Activated CD4-positive, CD25-positive, alpha-beta regulatory T cell treated with anti-CD3 and anti-CD28 coated beads, Interleukin-2, amount 50 U/mL, for 16 hours (primary cell): ENCODE data around the gene SHC2.

ENCODE experiments used
- DNase-seq: peaks from one replicate; pipeline ENCODE4 v3.0.0-alpha.2; 2020; ENCODE audit warnings: low read depth, low spot score

Gene SHC2

DNA sequence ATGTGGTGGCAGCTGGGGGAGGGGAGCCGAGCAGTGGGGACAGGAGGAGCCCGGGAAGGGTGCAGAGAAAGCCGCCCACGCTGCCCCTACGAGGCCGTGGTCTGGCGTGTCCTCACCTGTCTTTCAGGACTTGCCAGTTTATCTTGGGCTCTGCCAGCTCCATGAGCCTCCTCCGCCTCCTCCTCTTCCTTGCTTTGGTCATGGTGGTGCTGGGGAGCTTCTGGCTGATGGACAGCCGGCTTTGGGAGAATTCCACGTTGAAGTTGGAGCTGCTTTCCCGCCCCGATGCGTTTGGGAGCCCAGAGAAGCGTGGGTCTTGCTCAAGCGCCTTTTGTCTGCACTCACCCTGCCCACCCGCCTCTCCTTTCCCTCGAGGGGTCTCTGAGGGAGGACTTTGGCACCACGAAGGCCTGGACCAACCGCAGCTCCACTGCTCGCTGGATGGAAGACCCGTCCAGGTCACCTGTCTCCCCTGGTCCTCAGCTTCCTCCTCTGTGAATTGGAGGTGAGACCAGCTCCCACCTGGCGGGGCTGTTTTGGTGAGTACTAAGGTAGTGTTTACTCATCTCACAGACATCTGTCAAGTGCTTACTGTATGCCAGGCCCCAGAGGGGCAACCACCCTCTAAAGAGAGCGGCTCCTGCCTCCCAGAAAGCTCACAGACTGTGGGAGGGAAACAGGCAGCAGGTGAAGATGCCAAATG lies 86.5 kb downstream of the SHC2 start:
- no peak for DNase-seq

DNA sequence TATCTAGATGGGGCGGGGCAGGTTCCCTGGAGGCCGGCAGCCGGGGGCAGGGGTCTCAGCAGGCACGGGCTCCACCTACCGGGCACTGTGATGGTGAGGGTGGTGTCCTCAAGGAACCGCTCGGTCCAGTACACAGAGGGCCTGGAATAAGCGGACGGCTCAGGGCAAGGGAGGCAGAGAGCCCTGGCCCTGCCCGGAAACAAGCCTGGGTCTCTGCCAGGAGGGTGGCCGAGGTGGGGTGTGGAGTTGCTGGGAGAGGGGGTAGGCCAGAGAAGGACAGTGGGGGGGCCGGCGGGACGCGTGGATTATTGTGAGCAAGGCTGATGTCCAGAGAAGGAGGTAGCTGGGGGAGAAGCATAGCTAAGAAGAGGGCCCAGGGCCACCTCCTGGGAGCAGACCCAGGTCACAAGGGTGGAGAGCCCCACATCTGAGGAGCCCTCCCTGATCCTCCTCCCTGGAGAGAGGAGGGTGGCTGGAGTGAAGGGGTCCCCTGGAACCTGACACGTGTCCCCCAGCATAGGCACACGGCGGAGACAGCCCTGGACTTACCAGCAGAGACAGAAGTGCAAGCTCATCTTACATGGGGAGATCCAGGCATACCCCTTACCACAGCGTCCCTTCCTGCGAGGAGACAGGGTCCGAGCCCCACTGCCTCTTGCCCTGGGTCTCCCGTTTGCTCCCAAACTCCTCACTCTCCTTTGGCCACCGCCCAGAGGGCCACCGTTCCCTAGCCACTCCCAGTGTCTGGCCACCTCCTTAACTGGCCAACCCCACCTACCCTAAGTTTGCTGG lies 87.2 kb downstream of the SHC2 start:
- DNase-seq = no peak

DNA sequence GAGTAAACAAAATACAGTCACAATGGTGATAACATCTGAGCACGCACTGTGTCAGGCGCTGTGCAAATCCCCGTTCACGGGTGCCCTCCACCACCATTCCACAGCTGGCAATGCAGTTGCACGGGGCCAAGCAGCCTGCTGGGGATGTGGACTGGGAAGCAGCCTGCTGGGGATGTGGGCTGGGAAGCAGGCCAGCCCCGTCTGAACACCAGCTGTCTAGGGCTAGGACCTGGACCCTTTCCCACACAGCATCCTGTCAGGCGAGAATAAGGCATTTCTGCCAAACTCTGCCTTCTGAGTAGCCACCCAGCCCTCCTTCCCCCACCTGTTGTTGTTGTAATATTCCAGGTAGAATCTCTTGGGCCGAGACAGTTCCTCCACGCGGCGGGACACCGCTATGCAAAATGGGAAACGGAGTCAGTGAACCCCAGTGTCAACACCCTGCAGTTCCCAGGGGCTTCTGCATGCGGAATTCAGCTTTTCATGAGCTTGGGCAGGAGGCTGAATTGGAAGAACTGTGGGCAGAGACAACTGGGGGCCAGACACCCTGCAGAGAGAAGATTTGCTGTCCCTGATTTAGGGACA lies 88.4 kb downstream of the SHC2 start:
- DNase-seq = no peak

DNA sequence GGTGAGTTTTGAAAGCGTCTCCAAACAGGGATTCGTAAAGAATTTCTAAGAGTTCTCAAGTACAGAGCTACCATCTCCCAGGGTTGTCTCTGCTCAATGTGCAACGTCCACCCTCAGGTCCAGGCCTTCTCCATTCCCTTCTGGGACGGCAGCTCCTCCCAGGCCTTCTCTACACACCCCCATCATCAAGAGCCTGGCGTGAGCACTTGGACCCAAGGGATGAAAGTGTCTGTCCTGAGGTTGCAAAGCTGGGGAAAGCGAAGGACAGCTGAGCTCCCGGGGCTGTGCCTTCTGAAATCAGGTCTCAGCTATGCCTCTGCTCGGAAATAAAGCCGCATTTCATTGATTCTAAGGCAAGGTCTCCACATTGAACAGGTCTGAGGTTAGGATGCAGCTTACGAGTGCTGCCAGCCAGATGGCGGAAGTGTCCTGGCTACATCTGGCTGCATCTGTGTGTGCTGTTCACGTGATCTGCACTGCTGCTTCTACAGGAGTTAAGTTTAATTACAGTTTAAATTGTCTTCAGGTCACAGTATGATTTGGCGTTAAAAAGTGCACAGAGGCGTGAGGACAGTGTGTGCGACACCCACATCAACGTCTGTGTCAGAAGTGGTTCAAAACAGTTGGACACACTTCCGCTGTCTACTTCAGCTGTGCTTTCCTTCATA lies 89.2 kb downstream of the SHC2 start:
- no peak for DNase-seq

DNA sequence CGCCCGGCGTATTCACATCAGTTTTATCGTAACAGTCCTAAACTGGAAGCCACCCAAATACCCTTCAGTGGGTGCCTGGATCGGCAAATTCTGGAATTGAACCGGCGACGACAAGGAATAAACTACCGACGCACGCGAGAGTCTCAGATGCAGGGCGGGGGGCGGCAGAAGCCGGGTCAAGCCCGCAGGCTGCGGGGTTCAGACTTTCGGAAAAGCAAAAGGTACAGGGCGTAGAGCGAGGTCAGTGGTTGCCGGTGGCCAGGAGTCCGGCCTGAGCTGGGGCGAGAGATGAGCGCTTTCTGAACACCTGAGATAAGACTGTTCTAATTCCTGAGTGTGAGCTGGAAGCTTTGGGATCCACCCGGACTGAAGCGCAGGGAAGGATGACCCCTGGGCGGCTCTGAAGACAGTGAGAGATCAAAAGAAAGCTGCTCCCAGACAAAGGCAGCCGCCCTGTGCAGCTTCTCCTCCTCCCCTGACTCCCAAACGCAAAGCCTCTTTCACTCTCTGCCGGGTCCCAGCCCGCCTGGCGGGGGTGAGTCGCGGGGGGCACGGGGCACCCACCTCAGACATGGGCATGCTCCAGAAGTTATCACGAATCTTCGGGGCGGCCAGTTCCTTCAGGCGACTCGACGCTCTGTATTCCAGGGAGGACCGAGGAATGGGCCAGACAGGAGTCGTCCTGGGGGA lies 90.0 kb downstream of the SHC2 start:
- no peak for DNase-seq

DNA sequence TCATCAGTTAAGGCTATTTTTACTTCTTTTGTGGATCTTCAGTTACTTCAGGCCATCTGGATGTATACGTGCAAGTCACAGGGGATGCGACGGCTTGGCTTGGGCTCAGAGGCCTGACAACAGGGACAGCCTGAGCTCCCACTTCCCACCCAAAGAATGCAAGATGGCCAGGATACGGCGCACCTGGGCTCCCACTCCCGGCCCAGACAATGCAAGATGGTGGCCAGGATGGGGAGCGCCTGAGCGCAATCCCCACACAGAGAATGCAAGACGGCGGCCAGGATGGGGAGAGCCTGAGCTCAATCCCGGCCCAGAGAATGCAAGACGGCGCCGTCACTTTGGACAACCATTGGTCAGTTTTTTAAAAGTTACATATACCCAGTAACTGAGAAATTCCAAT lies 91.0 kb downstream of the SHC2 start:
- no peak for DNase-seq

DNA sequence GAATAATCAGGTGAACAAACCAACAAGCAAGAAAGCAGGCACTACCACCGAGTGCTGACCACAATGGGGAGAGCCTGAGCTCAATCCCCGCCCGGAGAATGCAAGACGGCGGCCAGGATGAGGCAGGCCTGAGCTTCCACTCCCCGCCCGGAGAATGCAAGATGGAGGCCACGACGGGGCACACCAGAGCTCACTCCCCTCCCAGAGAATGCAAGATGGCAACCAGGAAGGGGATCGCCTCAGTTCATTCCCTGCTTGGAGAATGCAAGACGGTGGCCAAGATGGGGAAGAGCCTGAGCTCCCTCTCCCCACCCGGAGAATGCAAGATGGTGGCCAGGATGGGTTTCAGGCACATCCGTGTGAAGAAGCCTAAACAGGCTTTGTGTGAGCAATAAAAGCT lies 91.6 kb downstream of the SHC2 start:
- no peak for DNase-seq

DNA sequence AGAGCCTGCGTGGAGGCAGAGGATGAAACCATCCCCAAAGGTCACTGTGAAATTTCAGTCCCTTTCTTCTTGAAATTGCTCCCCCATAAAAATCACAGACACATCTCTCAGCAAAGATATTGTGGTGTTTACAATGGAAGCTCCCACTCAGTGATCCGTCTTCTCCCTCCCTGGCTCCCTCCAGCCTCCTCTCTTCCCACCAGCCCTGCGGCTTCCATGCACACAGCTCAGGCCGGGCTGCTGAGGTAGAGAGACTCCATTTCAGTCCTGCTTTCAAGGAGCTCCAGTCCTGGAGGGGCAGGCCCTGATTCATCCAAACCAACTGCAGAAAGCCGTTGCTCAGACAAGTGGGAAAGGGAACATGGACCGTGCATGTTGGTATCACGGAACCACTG lies 92.2 kb downstream of the SHC2 start:
- DNase-seq = no peak

DNA sequence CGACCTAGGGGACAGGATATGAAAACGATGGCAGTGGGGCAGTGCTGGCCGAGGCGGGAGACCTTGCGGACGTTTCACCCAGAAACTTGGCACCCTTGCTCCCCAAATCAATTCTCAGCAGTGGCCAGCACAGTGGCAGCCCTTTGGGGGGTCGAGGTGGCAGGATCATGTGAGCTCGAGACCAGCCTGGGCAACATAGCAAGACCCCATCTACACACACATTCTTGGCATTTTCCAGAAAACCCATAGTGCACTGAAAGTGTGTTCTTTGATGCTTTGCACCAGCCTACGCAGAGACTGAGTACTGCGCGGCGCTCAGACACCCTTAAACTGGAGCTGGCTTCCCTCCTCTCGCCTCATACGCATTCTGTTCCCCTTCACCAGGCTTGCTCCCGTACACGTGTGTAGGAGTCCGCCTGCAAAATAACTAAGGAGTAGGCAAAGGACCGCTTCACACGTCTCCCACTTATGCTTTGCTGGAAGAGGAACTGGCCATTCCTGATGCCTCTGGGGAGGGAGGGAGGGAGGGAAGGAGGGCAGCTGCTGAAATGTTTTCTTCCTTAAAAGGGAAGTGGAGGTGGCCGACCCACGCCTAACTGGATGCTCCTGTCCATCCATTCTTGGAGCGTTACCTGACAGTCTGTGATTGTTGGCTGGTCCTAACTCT lies 92.7 kb downstream of the SHC2 start:
- DNase-seq = no peak

DNA sequence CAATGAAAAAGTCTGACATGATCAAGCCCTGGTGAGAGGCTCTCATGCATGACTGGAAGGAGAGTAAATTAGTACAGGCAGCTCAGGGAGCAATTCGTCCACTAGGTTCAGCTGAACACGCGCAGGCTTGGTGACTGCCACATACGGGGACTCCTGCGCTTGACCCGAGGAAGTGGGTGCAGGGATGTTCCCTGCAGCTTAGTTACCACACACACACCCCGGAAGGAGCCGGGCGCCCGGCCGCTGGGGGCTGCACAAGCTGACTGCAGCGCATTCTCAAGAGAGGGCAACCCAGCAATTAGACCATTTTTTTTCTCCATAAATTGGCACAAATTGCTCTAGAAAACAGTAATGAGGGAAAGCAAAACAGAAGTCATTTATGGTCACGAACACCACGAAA lies 93.3 kb downstream of the SHC2 start:
- DNase-seq = no peak

DNA sequence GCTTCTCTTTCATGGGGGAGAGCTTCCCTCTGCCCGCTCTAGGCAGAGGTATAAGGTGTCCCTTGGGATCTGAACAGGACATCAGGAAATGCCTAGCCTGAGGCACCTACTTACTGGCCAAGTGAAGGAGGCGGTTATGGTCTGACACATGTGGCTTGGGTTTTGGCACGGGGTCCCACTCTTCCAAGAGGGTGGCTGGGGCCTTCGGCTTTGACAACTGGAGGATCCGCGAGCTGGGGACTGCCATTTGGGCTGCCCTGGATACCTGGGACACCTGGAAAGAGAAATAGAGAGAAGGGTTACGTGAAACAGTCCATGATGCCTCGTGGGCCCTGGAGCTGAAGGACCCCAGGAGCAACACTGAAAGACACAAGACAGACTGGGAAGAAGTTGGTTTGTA lies 93.9 kb downstream of the SHC2 start:
- DNase-seq = no peak
